ENCODE measurements around the gene EDIL3. TPM values are rescaled to one million over a fixed set of nuclear protein-coding genes. Genes with fewer than 3 reads are reported as not detected.

The EDIL3 gene
- total and polyA plus RNA-seq, 2 donors from 2014 or later = 5.2 to 32.8 TPM

GRCh38 chr5:83925321-83925954, 459.2 kb downstream of the EDIL3 start:
- H3K27me3 ChIP-seq (ENCODE audit: control insufficient read depth, insufficient read depth, low read length) = no peaks in the 10 kb centered on the region
- H3K9me3 ChIP-seq (ENCODE audit: control insufficient read depth in 2 of 3, insufficient read depth in 1 of 3, low read length in 3 of 3) = peaks cover 0 to 4% (median 0%) of the 10 kb centered on the region in 3 donors
- no peaks in the 10 kb centered on the region for H3K36me3 ChIP-seq (ENCODE audit: control insufficient read depth in 2 of 3, insufficient read depth in 3 of 3, low read length in 3 of 3)
- DNase-seq = no peak
- intact Hi-C loops (cut with DNase I) = no loop called here
- H3K4me3 ChIP-seq (ENCODE audit: low read length in 3 of 3) = peak overlapping the region in 1 of 3 donors; percentile 27
- H3K4me1 ChIP-seq (ENCODE audit: control insufficient read depth in 2 of 3, insufficient read depth in 2 of 3, low read depth in 1 of 3, low read length in 3 of 3) = peaks cover 0 to 2% (median 0%) of the 10 kb centered on the region in 3 donors
- H3K27ac ChIP-seq (ENCODE audit: low read depth in 2 of 2, low read length in 2 of 2) = no peak overlapping the region
- H3K9ac ChIP-seq (ENCODE audit: low read length in 3 of 3) = no peak overlapping the region
- no peak for FAIRE-seq
- no peak for TF ChIP-seq CTCF (IDR thresholded peaks at IDR 0.05; ENCODE audit: borderline replicate concordance, extremely low read depth, insufficient read depth)

- H3K9me3 ChIP-seq (ENCODE audit: control insufficient read depth in 2 of 3, insufficient read depth in 1 of 3, low read length in 3 of 3) = peaks cover 0 to 4% (median 0%) of the 10 kb centered on the region in 3 donors
- H3K9ac ChIP-seq (ENCODE audit: low read length in 3 of 3) = no peak overlapping the region
- H3K27ac ChIP-seq (ENCODE audit: low read depth in 2 of 2, low read length in 2 of 2) = no peak overlapping the region
- TF ChIP-seq CTCF (IDR thresholded peaks at IDR 0.05; ENCODE audit: borderline replicate concordance, extremely low read depth, insufficient read depth) = no peak
- DNase-seq (no peak), FAIRE-seq (no peak)
- H3K4me3 ChIP-seq (ENCODE audit: low read length in 3 of 3) = no peak overlapping the region
- intact Hi-C loops (cut with DNase I) = no loop called here
- peaks cover 0 to 2% (median 0%) of the 10 kb centered on the region in 3 donors for H3K4me1 ChIP-seq (ENCODE audit: control insufficient read depth in 2 of 3, insufficient read depth in 2 of 3, low read depth in 1 of 3, low read length in 3 of 3)
- no peaks in the 10 kb centered on the region for H3K27me3 ChIP-seq (ENCODE audit: control insufficient read depth, insufficient read depth, low read length)
- H3K36me3 ChIP-seq (ENCODE audit: control insufficient read depth in 2 of 3, insufficient read depth in 3 of 3, low read length in 3 of 3) = no peaks in the 10 kb centered on the region
These were observed 459.8 kb downstream of the EDIL3 start for GRCh38 chr5:83924891-83925290.

- TF ChIP-seq CTCF (IDR thresholded peaks at IDR 0.05; ENCODE audit: borderline replicate concordance, extremely low read depth, insufficient read depth) = no peak
- Histone ChIP-seq H3K36me3 (ENCODE audit: control insufficient read depth in 2 of 3, insufficient read depth in 3 of 3, low read length in 3 of 3) (no peaks in the 10 kb centered on the region), H3K9ac (ENCODE audit: low read length in 3 of 3) (no peak overlapping the region), H3K9me3 (ENCODE audit: control insufficient read depth in 2 of 3, insufficient read depth in 1 of 3, low read length in 3 of 3) (peaks cover 0 to 4% (median 0%) of the 10 kb centered on the region in 3 donors), H3K4me3 (ENCODE audit: low read length in 3 of 3) (no peak overlapping the region), H3K27me3 (ENCODE audit: control insufficient read depth, insufficient read depth, low read length) (no peaks in the 10 kb centered on the region), H3K27ac (ENCODE audit: low read depth in 2 of 2, low read length in 2 of 2) (no peak overlapping the region), H3K4me1 (ENCODE audit: control insufficient read depth in 2 of 3, insufficient read depth in 2 of 3, low read depth in 1 of 3, low read length in 3 of 3) (peaks cover 0 to 2% (median 0%) of the 10 kb centered on the region in 3 donors)
- no peak for DNase-seq
- no peak for FAIRE-seq
- intact Hi-C loops (cut with DNase I) = no loop called here
These were observed 460.5 kb downstream of the EDIL3 start for GRCh38 chr5:83924171-83924570.

All from kidney (tissue), 14 donors.